SK-N-MC (cell line): Measurements from ENCODE around the gene SBF2.
"Not testable (repeated sequence)": the region's sequence is repeated elsewhere in the genome, so short reads cannot be mapped to it uniquely, and the experiment has no call there.

Source experiments
- EZH2 ChIP-seq: fragments of 200-600 bp; sonication (generic); IDR thresholded peaks from one replicate; pipeline ENCODE4 v1.6.1; 2017; ENCODE audit warnings: antibody characterized with exemption
- FOXP2 ChIP-seq: optimal IDR thresholded peaks from 2 replicates; pipeline ENCODE3; 2011; ENCODE audit warnings: mild to moderate bottlenecking, moderate library complexity; ENCODE audit not compliant: insufficient read depth; ENCODE audit errors: extremely low read length, control extremely low read depth
- POLR2AphosphoS5 ChIP-seq: IDR thresholded peaks from 2 replicates; pipeline ENCODE4 v1.6.1; 2012; ENCODE audit warnings: mild to moderate bottlenecking, low read depth, low read length, borderline replicate concordance

DNA sequence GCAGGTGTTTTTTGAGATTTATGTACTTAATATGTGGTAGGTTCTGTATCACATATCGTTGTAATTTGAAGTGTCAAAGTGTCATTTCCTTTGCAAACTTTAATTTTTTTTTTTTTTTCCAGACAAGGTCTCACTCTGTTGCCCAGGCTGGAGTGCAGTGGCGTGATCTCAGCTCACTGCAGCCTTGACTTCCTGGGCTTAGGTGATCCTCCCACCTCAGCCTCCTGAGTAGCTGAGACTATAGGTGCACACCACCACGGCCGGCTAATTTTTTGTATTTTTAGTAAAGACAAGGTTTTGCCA lies 206.1 kb downstream of the SBF2 start:
- TF ChIP-seq EZH2, POLR2AphosphoS5, FOXP2: not testable (repeated sequence)
